Neural cell (in vitro differentiated cells): Measurements from ENCODE around the gene CROCC. TPM values are rescaled to one million over a fixed set of nuclear protein-coding genes. Genes with fewer than 3 reads are reported as not detected.
"Not testable (repeated sequence)": the region's sequence is repeated elsewhere in the genome, so short reads cannot be mapped to it uniquely, and the experiment has no call there.

Experiments used
- H2AFZ ChIP-seq: fragments of 200-600, 300-800 bp; sonication (generic), shearing (Covaris generic); 2 replicates; pipeline ENCODE4 v1.6.0; 2014; ENCODE audit warnings: low read depth, mild to moderate bottlenecking, antibody characterized with exemption, low read length, moderate library complexity
- H3F3A ChIP-seq: fragments of 200-600 bp; shearing (Covaris generic); 2 replicates; pipeline ENCODE4 v1.6.1; 2016; ENCODE audit warnings: mild to moderate bottlenecking, moderate library complexity, mixed read lengths, antibody characterized with exemption, low read length; ENCODE audit not compliant: insufficient read depth, poor library complexity, severe bottlenecking
- H3K27ac ChIP-seq: fragments of 200-600, 300-800 bp; sonication (generic), shearing (Covaris generic); 2 replicates; pipeline ENCODE4 v1.5.1; 2014; ENCODE audit warnings: mild to moderate bottlenecking, low read length, moderate library complexity
- H3K27me3 ChIP-seq: fragments of 300-800, 200-600 bp; sonication (generic), shearing (Covaris generic); 2 replicates; pipeline ENCODE4 v1.6.0; 2014; ENCODE audit warnings: mild to moderate bottlenecking, low read depth, low read length, moderate library complexity; ENCODE audit not compliant: insufficient read depth
- H3K36me3 ChIP-seq: fragments of 300-800, 200-600 bp; sonication (generic), shearing (Covaris generic); 2 replicates; pipeline ENCODE4 v1.5.1; 2014; ENCODE audit warnings: mild to moderate bottlenecking, antibody characterized with exemption, low read length, moderate library complexity; ENCODE audit not compliant: insufficient read depth
- H3K4me2 ChIP-seq: fragments of 300-800, 200-600 bp; sonication (generic), shearing (Covaris generic); 2 replicates; pipeline ENCODE4 v1.6.0; 2014; ENCODE audit warnings: mild to moderate bottlenecking, low read length
- H3K4me3 ChIP-seq: fragments of 300-800, 200-600 bp; sonication (generic), shearing (Covaris generic); 2 replicates; pipeline ENCODE4 v1.5.1; 2014; ENCODE audit warnings: mild to moderate bottlenecking, low read length, moderate library complexity
- H3K79me2 ChIP-seq: fragments of 200-600 bp; shearing (Covaris generic); replicated peaks from 2 replicates; pipeline ENCODE4 v1.6.0; 2014; ENCODE audit warnings: mild to moderate bottlenecking, low read length, moderate library complexity; ENCODE audit not compliant: insufficient read depth
- H3K9ac ChIP-seq: fragments of 300-800, 200-600 bp; sonication (generic), shearing (Covaris generic); 2 replicates; pipeline ENCODE4 v1.6.1; 2016; ENCODE audit warnings: mild to moderate bottlenecking, low read length, mixed read lengths
- H3K9me2 ChIP-seq: fragments of 200-600 bp; shearing (Covaris generic); 2 replicates; pipeline ENCODE4 v1.6.1; 2016; ENCODE audit warnings: mild to moderate bottlenecking, low read length, mixed read lengths; ENCODE audit not compliant: insufficient read depth
- H3K9me3 ChIP-seq: fragments of 200-600, 300-800 bp; sonication (generic), shearing (Covaris generic); 2 replicates; pipeline ENCODE4 v1.6.1; 2016; ENCODE audit warnings: mild to moderate bottlenecking, mixed run types, low read length, moderate library complexity, mixed read lengths
- H4K20me1 ChIP-seq: fragments of 200-600 bp; shearing (Covaris generic); 2 replicates; pipeline ENCODE4 v1.6.1; 2016; ENCODE audit warnings: mild to moderate bottlenecking, mixed run types; ENCODE audit not compliant: insufficient read depth
- EP300 ChIP-seq: fragments of 450-650 bp; conservative IDR thresholded peaks from 2 replicates; pipeline ENCODE4 v1.6.1; 2014; ENCODE audit warnings: antibody characterized with exemption, mild to moderate bottlenecking, moderate library complexity; ENCODE audit not compliant: poor library complexity, severe bottlenecking
- EZH2 ChIP-seq: fragments of 200-600, 300-800 bp; shearing (Covaris generic), sonication (generic); IDR thresholded peaks from 2 replicates; pipeline ENCODE4 v1.6.1; 2014; ENCODE audit warnings: antibody characterized with exemption, low read length, borderline replicate concordance, mild to moderate bottlenecking; ENCODE audit not compliant: insufficient read depth, poor library complexity, severe bottlenecking
- MXI1 ChIP-seq: fragments of 450-650 bp; conservative IDR thresholded peaks from 2 replicates; pipeline ENCODE4 v1.6.1; 2014; ENCODE audit warnings: antibody characterized with exemption, mild to moderate bottlenecking; ENCODE audit not compliant: poor library complexity, severe bottlenecking
- POLR2AphosphoS5 ChIP-seq: IDR thresholded peaks from 2 replicates; pipeline ENCODE4 v1.6.1; 2012
- RAD21 ChIP-seq: fragments of 450-650 bp; conservative IDR thresholded peaks from 2 replicates; pipeline ENCODE4 v1.6.1; 2014; ENCODE audit warnings: antibody characterized with exemption, mild to moderate bottlenecking, moderate library complexity
- SMC3 ChIP-seq: fragments of 450-650 bp; conservative IDR thresholded peaks from 2 replicates; pipeline ENCODE4 v1.6.1; 2014; ENCODE audit warnings: antibody characterized with exemption, mild to moderate bottlenecking, moderate library complexity; ENCODE audit not compliant: poor library complexity
- TAF1 ChIP-seq: IDR thresholded peaks from 2 replicates; pipeline ENCODE4 v1.6.1; 2012; ENCODE audit warnings: low read depth
- polyA plus RNA-seq: library from polyadenylated mRNA; depleted of rRNA; stranded (reverse); fragments of >200 nt; gene quantifications from 2 replicates; pipeline ENCODE4 v1.2.3, GENCODE V29; 2014
- TF ChIP-seq, protein P1 (sequence below): IDR thresholded peaks from 2 replicates; pipeline ENCODE4 v1.6.1; 2012; ENCODE audit warnings: borderline replicate concordance
- TF ChIP-seq, protein P2 (sequence below): fragments of 450-650 bp; IDR thresholded peaks from 2 replicates; pipeline ENCODE4 v1.5.1; 2014; ENCODE audit warnings: antibody characterized with exemption, mild to moderate bottlenecking, moderate library complexity; ENCODE audit not compliant: poor library complexity, severe bottlenecking

Gene CROCC
- polyA plus RNA-seq, 1 donor from 2014 or later: 26.3 TPM

DNA sequence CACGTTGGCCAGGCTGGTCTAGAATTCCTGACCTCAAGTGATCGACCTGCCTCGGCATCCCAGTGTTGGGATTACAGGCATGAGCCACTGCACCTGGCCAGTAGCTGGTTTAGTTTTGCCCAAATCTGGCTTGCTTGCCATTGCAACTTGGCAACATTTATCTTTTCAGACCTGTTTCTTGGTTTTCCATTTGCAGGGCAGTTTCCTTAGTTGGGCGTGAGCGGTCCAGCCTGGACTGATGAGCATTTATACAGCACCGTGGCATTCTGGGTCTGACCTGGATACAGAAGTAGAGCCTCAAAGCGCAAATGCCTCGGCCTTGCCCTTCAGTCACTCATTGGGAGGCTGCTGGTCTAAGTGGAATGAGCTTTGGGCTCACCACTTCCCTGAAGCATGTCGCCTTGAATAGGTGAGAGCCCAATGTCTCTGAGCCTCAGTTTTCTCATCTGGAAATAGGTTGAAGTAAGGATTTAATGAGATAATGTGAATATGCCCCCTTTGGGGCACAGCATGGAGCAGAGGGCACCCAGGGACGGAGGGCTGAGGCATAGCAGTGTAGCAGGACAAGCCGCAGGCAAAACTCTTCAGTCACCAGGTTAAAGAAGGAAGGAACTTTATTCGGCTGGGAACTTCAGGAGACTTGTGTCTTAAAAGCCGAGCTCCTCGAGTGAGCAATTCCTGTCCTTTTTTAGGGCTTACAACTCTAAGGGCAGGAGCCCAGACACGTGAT lies 2.6 kb upstream of the CROCC start:
- H3F3A ChIP-seq, H3K36me3 ChIP-seq, H3K9me3 ChIP-seq, H2AFZ ChIP-seq, H3K4me3 ChIP-seq, H3K9ac ChIP-seq, H3K79me2 ChIP-seq, H3K27ac ChIP-seq, H3K4me2 ChIP-seq, H4K20me1 ChIP-seq, H3K27me3 ChIP-seq, H3K9me2 ChIP-seq: not testable (repeated sequence)

DNA sequence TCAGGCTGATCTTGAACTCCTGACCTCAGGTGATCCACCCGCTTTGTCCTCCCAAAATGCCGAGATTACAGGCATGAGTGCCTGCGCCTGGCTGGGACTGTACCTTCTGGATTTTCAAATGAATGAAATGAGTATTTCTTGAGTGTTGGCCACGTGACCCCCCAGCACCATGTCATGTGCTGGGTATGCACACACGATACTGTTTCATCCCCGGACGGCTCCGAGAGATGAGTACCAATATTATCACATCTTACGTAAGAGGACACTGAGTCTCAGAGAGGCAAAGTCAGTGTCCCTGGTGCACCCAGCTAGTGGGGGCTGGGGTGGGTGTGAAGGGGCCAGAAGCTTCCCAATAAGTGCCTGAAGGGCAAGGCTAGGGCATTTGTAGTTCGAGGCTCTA lies 780 bp upstream of the CROCC start:
- Histone ChIP-seq H3K9me2 (no peaks in the 10 kb centered on the region), H3K4me2 (peak overlapping the region; percentile 73)

More for the DNA sequence above, 780 bp upstream of the CROCC start:
- no peaks in the 10 kb centered on the region for H3F3A ChIP-seq
- H3K4me3 ChIP-seq: peak overlapping the region; percentile 70
- H3K36me3 ChIP-seq: no peaks in the 10 kb centered on the region
- peaks cover 16% of the 10 kb centered on the region for H3K79me2 ChIP-seq
- H4K20me1 ChIP-seq: no peaks in the 10 kb centered on the region
- peak overlapping the region; percentile 64 for H3K9ac ChIP-seq
- no peaks in the 10 kb centered on the region for H3K9me3 ChIP-seq
- H3K27ac ChIP-seq: peak overlapping the region; percentile 45
- no peak overlapping the region for H2AFZ ChIP-seq
- H3K27me3 ChIP-seq: no peaks in the 10 kb centered on the region
- TF ChIP-seq, protein P1, sequence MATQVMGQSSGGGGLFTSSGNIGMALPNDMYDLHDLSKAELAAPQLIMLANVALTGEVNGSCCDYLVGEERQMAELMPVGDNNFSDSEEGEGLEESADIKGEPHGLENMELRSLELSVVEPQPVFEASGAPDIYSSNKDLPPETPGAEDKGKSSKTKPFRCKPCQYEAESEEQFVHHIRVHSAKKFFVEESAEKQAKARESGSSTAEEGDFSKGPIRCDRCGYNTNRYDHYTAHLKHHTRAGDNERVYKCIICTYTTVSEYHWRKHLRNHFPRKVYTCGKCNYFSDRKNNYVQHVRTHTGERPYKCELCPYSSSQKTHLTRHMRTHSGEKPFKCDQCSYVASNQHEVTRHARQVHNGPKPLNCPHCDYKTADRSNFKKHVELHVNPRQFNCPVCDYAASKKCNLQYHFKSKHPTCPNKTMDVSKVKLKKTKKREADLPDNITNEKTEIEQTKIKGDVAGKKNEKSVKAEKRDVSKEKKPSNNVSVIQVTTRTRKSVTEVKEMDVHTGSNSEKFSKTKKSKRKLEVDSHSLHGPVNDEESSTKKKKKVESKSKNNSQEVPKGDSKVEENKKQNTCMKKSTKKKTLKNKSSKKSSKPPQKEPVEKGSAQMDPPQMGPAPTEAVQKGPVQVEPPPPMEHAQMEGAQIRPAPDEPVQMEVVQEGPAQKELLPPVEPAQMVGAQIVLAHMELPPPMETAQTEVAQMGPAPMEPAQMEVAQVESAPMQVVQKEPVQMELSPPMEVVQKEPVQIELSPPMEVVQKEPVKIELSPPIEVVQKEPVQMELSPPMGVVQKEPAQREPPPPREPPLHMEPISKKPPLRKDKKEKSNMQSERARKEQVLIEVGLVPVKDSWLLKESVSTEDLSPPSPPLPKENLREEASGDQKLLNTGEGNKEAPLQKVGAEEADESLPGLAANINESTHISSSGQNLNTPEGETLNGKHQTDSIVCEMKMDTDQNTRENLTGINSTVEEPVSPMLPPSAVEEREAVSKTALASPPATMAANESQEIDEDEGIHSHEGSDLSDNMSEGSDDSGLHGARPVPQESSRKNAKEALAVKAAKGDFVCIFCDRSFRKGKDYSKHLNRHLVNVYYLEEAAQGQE: no peak
- TF ChIP-seq, protein P2, sequence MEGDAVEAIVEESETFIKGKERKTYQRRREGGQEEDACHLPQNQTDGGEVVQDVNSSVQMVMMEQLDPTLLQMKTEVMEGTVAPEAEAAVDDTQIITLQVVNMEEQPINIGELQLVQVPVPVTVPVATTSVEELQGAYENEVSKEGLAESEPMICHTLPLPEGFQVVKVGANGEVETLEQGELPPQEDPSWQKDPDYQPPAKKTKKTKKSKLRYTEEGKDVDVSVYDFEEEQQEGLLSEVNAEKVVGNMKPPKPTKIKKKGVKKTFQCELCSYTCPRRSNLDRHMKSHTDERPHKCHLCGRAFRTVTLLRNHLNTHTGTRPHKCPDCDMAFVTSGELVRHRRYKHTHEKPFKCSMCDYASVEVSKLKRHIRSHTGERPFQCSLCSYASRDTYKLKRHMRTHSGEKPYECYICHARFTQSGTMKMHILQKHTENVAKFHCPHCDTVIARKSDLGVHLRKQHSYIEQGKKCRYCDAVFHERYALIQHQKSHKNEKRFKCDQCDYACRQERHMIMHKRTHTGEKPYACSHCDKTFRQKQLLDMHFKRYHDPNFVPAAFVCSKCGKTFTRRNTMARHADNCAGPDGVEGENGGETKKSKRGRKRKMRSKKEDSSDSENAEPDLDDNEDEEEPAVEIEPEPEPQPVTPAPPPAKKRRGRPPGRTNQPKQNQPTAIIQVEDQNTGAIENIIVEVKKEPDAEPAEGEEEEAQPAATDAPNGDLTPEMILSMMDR: no peak
- TF ChIP-seq POLR2AphosphoS5: no peak
- no peak for TF ChIP-seq EZH2
- no peak for TF ChIP-seq TAF1
- TF ChIP-seq MXI1: no peak
- TF ChIP-seq EP300: no peak
- no peak for TF ChIP-seq SMC3
- TF ChIP-seq RAD21: no peak
